Right lobe of liver (tissue), 6 donors: Measurements from ENCODE around the gene LAMA1. TPM values are rescaled to one million over a fixed set of nuclear protein-coding genes. Genes with fewer than 3 reads are reported as not detected.

Source experiments
- ATAC-seq, 4 donors: fragments of 200-7000 bp; cut with Tn5 transposase; one replicate each; pipeline ENCODE4 v1.9.1; 2020; ENCODE audit warnings: mild to moderate bottlenecking in 4 of 4, moderate library complexity in 4 of 4
- DNase-seq, 3 donors: peaks; one replicate each; pipeline ENCODE4 v3.0.0-alpha.2; 2020
- H3K27ac ChIP-seq, 3 donors: fragments of 200-600 bp; one replicate each; pipeline ENCODE4 v1.8.0; 2022
- H3K27me3 ChIP-seq, 2 donors: fragments of 200-600 bp; one replicate each; pipeline ENCODE4 v1.8.0; 2022
- H3K36me3 ChIP-seq, 4 donors: fragments of 200-600 bp; sonication (generic) in 1 of 4; one replicate each; pipeline versions ENCODE4 v1.5.1 to v1.8.0; 2017 to 2022; ENCODE audit warnings: control low read depth in 1 of 4
- H3K4me1 ChIP-seq, 4 donors: fragments of 200-600 bp; sonication (generic) in 1 of 4; one replicate each; pipeline versions ENCODE4 v1.5.1 to v1.8.0; 2017 to 2022; ENCODE audit warnings: control low read depth in 1 of 4
- H3K4me3 ChIP-seq, 3 donors: fragments of 200-600 bp; one replicate each; pipeline ENCODE4 v1.8.0; 2022
- H3K9me3 ChIP-seq, 4 donors: fragments of 200-600 bp; sonication (generic) in 1 of 4; one replicate each; pipeline versions ENCODE4 v1.5.1 to v1.8.0; 2017 to 2022; ENCODE audit warnings: control low read depth in 1 of 4
- POLR2A ChIP-seq: fragments of 450-650 bp; IDR thresholded peaks from one replicate; pipeline ENCODE4 v1.6.1; 2017; ENCODE audit warnings: antibody characterized with exemption, mild to moderate bottlenecking
- WGBS: methylation state at CpG from one replicate; pipeline ENCODE4 v1.1.6; 2018; ENCODE audit warnings: low coverage, low lambda C conversion rate; ENCODE audit not compliant: insufficient coverage; ENCODE audit errors: missing lambda C conversion rate; 5-methylcytosine and 5-hydroxymethylcytosine counted together
- intact Hi-C, 2 donors: fragments of 100-400 bp; cut with DNase I; formaldehyde crosslinking; loops; one replicate each; pipeline versions ENCODE4 v1.11.2 to v1.14.1; 2022
- total RNA-seq, 6 experiments: library from RNA; depleted of rRNA in 2 of 6; stranded (reverse); fragments of >200 nt in 2 of 6; fragmentation: NEBNext Ultra II Directional in 3 of 6; extraction: Animal tissue kit (Norgen Biotek cat#: 25700) in 3 of 6; gene quantifications; one replicate each; pipeline versions ENCODE4 v1.1.0 to v1.2.4, GENCODE V29; 2016 to 2023
- TF ChIP-seq, protein P1 (sequence below), 4 donors: fragments of 200-600 bp in 3 of 4; fragments of 450-650 bp in 1 of 4; IDR thresholded peaks; one replicate each; pipeline versions ENCODE4 v1.5.1 to v1.8.0; 2016 to 2022; ENCODE audit warnings: antibody characterized with exemption in 4 of 4, mild to moderate bottlenecking in 2 of 4
- donor health status: DM: no; HTN: yes; CAD: no.
- donor health status: DM: no; HTN: no; CAD: no.
- donor health status: DM: no; HTN: no; CAD: no.
- donor health status: DM: no; HTN: yes; CAD: no.
- donor health status: DM: no; HTN: yes; CAD: no.

The LAMA1 gene
- total RNA-seq, 6 experiments from 2014 or later: 0.06 to 0.56 (median 0.29) TPM

DNA sequence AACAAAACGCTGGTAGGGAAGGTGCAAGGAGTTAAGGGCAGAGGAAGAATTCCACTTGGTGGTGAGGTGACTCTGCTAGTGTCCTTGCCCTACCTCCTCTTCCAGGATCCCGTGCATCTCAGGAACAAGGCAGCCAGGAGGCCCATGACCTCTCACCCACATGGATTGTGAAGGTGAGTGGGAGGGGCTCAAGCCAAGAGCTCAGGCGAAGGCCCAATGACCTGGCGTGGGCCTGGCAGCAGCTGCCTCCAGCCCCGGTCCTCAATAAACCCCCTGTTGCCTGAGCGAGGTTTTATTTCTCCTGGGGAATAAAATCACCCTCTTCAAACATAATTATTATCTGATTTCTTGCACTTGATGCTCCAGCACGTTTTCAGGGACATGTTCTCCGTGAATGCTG is 28.2 kb downstream of the LAMA1 start:
- TF ChIP-seq, protein P1, sequence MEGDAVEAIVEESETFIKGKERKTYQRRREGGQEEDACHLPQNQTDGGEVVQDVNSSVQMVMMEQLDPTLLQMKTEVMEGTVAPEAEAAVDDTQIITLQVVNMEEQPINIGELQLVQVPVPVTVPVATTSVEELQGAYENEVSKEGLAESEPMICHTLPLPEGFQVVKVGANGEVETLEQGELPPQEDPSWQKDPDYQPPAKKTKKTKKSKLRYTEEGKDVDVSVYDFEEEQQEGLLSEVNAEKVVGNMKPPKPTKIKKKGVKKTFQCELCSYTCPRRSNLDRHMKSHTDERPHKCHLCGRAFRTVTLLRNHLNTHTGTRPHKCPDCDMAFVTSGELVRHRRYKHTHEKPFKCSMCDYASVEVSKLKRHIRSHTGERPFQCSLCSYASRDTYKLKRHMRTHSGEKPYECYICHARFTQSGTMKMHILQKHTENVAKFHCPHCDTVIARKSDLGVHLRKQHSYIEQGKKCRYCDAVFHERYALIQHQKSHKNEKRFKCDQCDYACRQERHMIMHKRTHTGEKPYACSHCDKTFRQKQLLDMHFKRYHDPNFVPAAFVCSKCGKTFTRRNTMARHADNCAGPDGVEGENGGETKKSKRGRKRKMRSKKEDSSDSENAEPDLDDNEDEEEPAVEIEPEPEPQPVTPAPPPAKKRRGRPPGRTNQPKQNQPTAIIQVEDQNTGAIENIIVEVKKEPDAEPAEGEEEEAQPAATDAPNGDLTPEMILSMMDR (IDR thresholded peaks at IDR 0.05): no peak
- no peak for TF ChIP-seq POLR2A
- Histone ChIP-seq H3K4me3 (no peak overlapping the region), H3K27me3 (no peaks in the 10 kb centered on the region), H3K4me1 (no peaks in the 10 kb centered on the region), H3K27ac (no peak overlapping the region), H3K36me3 (no peaks in the 10 kb centered on the region), H3K9me3 (no peaks in the 10 kb centered on the region)
- 48% methylated on average over 4 of the region's 8 CpGs for WGBS
- DNase-seq (no peak), ATAC-seq (no peak)
- intact Hi-C loops: no loop called here

DNA sequence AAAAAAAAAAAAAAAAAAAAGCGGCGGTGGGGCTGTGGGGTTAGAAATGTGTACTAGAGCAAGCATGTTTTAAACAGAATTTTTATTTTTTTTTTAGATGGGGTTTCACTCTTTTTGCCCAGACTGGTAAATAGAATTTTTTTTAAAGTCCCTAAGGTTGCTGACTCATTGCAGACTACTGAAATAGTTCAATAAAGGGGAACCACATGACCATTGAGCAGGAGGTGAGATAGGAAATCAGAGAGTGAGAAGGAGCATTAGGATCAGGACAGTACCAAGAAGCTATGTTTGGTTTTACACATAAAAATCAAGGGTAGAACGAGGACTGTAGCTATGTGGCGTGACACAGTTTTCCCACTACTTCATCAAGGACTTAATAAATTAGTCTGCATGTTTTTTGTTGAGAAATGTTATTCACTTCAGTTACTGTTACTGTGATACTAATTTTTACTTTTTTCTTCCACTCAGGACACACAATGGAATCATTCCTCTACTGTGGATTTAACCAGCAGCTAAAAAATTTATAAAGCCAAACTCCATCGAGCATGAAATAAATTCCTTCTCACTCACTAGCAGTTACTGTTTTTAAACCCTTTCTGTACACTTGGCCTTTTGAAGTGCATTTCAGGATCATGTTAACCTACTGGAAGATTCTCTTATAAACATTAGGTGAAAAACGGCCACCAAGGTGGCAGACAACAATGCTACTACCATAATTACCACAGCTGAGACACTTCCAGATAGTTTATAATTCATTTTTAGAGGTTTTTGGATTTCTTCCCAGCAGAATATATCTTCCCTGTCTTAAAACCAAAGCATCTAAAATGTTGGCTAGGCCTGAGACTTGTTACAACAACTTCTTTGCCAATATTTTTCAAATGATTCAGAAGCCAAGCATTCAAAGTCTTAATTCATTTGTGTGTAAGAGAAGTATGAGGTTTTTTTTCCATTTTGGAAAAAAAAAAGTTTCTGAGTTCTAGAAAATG is 33.2 kb downstream of the LAMA1 start:
- intact Hi-C loops: no loop called here
- Histone ChIP-seq H3K4me3 (no peak overlapping the region), H3K9me3 (no peaks in the 10 kb centered on the region), H3K4me1 (no peaks in the 10 kb centered on the region), H3K27me3 (no peaks in the 10 kb centered on the region), H3K27ac (no peak overlapping the region), H3K36me3 (no peaks in the 10 kb centered on the region)
- 42% methylated on average over 5 of the region's 6 CpGs for WGBS
- no peak for DNase-seq
- TF ChIP-seq POLR2A: no peak
- TF ChIP-seq, protein P1 (IDR thresholded peaks at IDR 0.05): no peak
- ATAC-seq: no peak

DNA sequence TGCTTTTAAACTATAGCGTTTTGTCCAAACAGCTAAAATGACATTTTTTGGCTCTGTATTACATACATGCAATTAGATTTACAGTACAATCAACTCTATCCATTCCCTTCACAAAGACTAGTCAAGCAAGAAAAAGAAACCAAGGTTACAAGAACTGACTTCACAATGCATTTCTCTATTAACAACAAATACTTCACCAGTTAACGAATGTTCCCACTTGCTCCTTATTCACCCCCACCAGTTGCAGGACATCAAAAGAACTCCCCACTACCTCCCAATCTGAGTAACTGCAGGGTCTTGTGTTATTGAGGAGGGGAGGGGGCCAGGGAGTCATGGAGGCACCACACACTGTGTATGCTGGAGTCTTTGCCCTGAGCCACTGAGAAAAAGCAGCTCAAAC is 34.9 kb downstream of the LAMA1 start:
- intact Hi-C loops: no loop called here
- Histone ChIP-seq H3K4me1 (no peaks in the 10 kb centered on the region), H3K27ac (no peak overlapping the region), H3K4me3 (no peak overlapping the region), H3K9me3 (no peaks in the 10 kb centered on the region), H3K36me3 (no peaks in the 10 kb centered on the region), H3K27me3 (no peaks in the 10 kb centered on the region)
- TF ChIP-seq POLR2A: no peak
- TF ChIP-seq, protein P1 (IDR thresholded peaks at IDR 0.05): no peak
- DNase-seq (no peak), ATAC-seq (no peak)
- WGBS: 74% methylated on average over 2 of the region's 2 CpGs

GRCh38 chr18:7079231-7079630 is 38.4 kb downstream of the LAMA1 start:
- Histone ChIP-seq H3K27ac (no peak overlapping the region), H3K27me3 (no peaks in the 10 kb centered on the region), H3K4me3 (no peak overlapping the region), H3K4me1 (no peaks in the 10 kb centered on the region), H3K9me3 (no peaks in the 10 kb centered on the region), H3K36me3 (no peaks in the 10 kb centered on the region)
- DNase-seq (no peak), ATAC-seq (no peak)
- TF ChIP-seq, protein P1 (IDR thresholded peaks at IDR 0.05): no peak
- TF ChIP-seq POLR2A: no peak
- intact Hi-C loops: no loop called here
- WGBS: 82% methylated on average over 1 of the region's 1 CpG
